AG04450 (cell line): ENCODE data around the gene KCNQ5. TPM values are rescaled to one million over a fixed set of nuclear protein-coding genes. Genes with fewer than 3 reads are reported as not detected.

Source experiments
- CTCF ChIA-PET: fragments of 300-600, 350-600 bp; formaldehyde crosslinking; extraction: SDS; loops from one replicate; lab custom pipeline; 2022; ENCODE audit warnings: antibody characterized with exemption, inconsistent platforms; lab: Charles Lee
- POLR2A ChIA-PET: fragments of 350-600 bp; formaldehyde crosslinking; extraction: SDS; loops from one replicate; lab custom pipeline; 2021; ENCODE audit warnings: antibody characterized with exemption, inconsistent platforms; lab: Yijun Ruan, JAX
- DNase-seq: peaks from one replicate; pipeline ENCODE4 v3.0.0-alpha.2; 2011; ENCODE audit warnings: low read depth, low spot score
- H3K27ac ChIP-seq: one replicate; pipeline ENCODE4 v1.5.1; 2012; ENCODE audit warnings: low read depth, low read length, control low read depth
- H3K27me3 ChIP-seq: one replicate; pipeline ENCODE4 v1.6.0; 2012; ENCODE audit warnings: low read length; ENCODE audit not compliant: control insufficient read depth, insufficient read depth
- H3K4me3 ChIP-seq: 2 replicates; pipeline ENCODE4 v1.5.1; 2011; ENCODE audit warnings: mild to moderate bottlenecking, low read depth, low read length, control low read depth
- H3K9me3 ChIP-seq: 2 replicates; pipeline ENCODE4 v1.5.1; 2012; ENCODE audit warnings: low read length; ENCODE audit not compliant: control insufficient read depth, insufficient read depth
- polyA plus RNA-seq: library from polyadenylated mRNA; depleted of rRNA; stranded (reverse); fragments of >200 nt; gene quantifications from 2 replicates; pipeline ENCODE4 v1.2.3, GENCODE V29; 2011
- TF ChIP-seq, protein P1 (sequence below): IDR thresholded peaks from 2 replicates; pipeline ENCODE4 v1.5.1; 2011; ENCODE audit warnings: low read depth, low read length, control low read depth, inconsistent platforms

The KCNQ5 gene
- polyA plus RNA-seq, 1 experiment, result 0.52 TPM

DNA sequence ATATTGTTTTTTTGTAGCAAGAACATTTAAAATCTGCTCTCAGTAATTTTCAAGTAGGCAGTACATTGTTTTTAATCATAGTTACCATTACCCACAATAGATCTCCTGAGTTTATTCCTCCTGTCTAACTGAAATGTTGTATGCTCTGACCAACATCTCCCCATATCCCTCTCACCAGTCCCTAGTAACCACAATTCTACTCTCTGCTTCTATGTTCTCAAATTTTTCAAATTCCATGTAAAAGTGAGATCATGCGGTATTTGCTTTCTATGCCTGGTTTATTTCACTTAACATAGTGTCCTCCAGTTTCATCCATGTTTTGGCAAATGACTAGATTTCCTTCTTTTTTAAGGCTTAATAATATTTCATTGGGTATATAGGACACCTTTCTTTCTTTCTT is 300.5 kb downstream of the KCNQ5 start:
- POLR2A ChIA-PET, result no interaction called here

DNA sequence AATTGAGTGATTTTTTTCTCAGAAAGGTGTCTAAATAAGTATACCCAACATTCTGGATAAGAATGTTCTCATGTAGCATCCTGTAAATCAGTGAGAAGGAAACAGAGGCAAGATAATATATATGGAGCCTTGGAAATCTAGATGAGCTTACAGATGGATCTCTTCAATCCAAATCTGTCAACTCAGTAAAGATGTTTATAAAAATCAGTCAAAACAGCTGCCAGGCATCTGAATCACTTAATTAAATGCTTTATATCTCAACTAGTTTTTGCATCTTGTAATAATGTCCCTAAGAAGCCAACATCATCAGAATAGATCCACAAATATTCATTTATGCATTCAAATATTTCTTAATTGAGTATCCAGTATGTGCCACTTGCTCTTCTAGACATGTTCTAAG is 303.3 kb downstream of the KCNQ5 start:
- no peaks in the 10 kb centered on the region for H3K9me3 ChIP-seq
- no peak for DNase-seq
- POLR2A ChIA-PET, result no interaction called here
- no peak overlapping the region for H3K4me3 ChIP-seq
- CTCF ChIA-PET, result interaction anchor here (1.5 kb wide), 1 partner anchor 309 kb away, joined by 3 read pairs; no protein-coding TSS in a partner anchor
- H3K27ac ChIP-seq, result no peak overlapping the region
- no peaks in the 10 kb centered on the region for H3K27me3 ChIP-seq
- TF ChIP-seq, protein P1, sequence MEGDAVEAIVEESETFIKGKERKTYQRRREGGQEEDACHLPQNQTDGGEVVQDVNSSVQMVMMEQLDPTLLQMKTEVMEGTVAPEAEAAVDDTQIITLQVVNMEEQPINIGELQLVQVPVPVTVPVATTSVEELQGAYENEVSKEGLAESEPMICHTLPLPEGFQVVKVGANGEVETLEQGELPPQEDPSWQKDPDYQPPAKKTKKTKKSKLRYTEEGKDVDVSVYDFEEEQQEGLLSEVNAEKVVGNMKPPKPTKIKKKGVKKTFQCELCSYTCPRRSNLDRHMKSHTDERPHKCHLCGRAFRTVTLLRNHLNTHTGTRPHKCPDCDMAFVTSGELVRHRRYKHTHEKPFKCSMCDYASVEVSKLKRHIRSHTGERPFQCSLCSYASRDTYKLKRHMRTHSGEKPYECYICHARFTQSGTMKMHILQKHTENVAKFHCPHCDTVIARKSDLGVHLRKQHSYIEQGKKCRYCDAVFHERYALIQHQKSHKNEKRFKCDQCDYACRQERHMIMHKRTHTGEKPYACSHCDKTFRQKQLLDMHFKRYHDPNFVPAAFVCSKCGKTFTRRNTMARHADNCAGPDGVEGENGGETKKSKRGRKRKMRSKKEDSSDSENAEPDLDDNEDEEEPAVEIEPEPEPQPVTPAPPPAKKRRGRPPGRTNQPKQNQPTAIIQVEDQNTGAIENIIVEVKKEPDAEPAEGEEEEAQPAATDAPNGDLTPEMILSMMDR, result no peak

More for the DNA sequence above, 300.5 kb downstream of the KCNQ5 start:
- TF ChIP-seq, protein P1, result no peak
- no peak for DNase-seq
- CTCF ChIA-PET, result no interaction called here
- no peak overlapping the region for H3K27ac ChIP-seq
- no peaks in the 10 kb centered on the region for H3K27me3 ChIP-seq
- no peaks in the 10 kb centered on the region for H3K9me3 ChIP-seq
- H3K4me3 ChIP-seq, result no peak overlapping the region

DNA sequence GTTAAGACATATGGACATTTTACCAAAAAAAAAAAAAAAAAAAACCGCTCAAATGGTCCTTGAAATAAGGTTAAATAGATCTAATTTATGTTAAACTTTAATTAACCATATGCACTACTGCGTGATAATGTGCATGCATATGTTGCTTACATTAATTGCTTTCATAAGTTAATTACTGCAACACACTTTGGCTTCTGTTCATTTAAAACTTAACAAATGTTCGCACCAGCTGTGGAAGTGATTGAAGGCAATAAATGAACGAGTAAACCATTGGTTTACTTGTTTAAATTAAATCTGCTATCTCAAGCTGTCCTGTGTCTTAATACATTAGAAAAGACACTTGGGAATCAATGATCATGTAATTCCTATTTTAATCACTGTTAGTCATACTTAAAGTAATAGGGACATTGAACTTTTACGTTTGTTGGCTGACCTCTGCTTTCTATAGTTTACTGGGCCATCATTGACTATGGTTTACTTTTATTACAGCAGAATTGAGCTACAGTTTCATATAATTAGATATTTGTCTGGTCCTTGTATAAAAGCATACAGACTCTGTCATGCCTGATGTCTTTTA is 308.8 kb downstream of the KCNQ5 start:
- no peaks in the 10 kb centered on the region for H3K9me3 ChIP-seq
- POLR2A ChIA-PET, result no interaction called here
- no peak overlapping the region for H3K27ac ChIP-seq
- no peaks in the 10 kb centered on the region for H3K27me3 ChIP-seq
- no peak for DNase-seq
- no peak overlapping the region for H3K4me3 ChIP-seq
- CTCF ChIA-PET, result interaction anchor here (0.6 kb wide), 1 partner anchor 78 kb away, joined by 3 read pairs; no protein-coding TSS in a partner anchor
- TF ChIP-seq, protein P1, result no peak

DNA sequence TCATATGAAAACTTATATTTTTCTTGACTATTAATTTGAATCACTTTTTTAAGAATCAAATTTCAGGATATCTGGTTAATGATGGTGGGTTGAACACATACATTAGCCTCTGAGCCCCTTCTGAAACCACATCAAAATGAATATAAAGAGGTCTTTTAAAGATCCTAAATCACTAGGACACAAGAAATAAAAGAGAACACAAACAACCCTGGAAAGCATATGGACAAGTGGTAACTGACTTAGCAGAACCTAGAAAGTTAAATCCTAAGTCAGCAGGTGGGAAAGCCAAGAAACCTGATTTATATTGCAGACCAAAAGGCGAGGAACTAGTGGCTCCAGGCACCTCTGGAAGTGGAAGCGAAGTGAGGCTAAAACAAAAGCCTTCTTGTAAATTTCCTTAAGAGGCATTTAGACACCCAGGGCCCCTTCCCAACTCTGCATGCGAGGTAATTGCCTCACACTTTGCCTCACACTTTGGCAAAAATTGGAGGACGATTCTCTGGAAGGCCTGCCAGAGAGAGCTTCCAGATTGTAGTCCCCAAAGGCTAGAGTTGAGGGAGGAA is 309.5 kb downstream of the KCNQ5 start:
- Histone ChIP-seq H3K27ac (no peak overlapping the region), H3K9me3 (no peaks in the 10 kb centered on the region), H3K4me3 (no peak overlapping the region), H3K27me3 (no peaks in the 10 kb centered on the region)
- DNase-seq, result no peak
- TF ChIP-seq, protein P1, result no peak
- ChIA-PET CTCF (no interaction called here), POLR2A (no interaction called here)

DNA sequence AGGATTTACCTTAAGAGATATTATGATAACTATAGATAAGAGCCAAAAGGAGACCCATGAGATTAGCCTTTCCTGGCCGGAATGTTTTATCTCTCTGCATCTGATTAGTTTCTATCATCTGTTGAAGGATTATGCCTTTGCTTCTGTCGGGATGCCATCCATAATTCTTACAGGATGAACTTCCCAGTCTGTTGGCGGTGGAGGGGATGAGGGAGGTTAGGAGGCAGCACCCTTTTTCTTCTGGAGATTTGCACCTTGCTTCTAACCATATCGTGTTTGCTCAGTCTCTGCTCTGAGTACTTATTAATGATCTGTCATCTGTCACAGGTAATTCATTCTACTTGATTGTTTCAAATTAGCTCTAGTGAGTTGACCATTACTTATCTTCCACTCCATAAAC is 311.4 kb downstream of the KCNQ5 start:
- TF ChIP-seq, protein P1, result no peak
- no peak for DNase-seq
- Histone ChIP-seq H3K9me3 (no peaks in the 10 kb centered on the region), H3K4me3 (no peak overlapping the region), H3K27ac (no peak overlapping the region), H3K27me3 (no peaks in the 10 kb centered on the region)
- ChIA-PET CTCF (no interaction called here), POLR2A (no interaction called here)
